HCT116 (cell line): Measurements from ENCODE around the gene HOXD13. TPM values are rescaled to one million over a fixed set of nuclear protein-coding genes. Genes with fewer than 3 reads are reported as not detected.

Experiments
- ATAC-seq: fragments of 200-7000 bp; cut with Tn5 transposase; 2 replicates; pipeline ENCODE4 v1.9.1; 2020; ENCODE audit warnings: mild to moderate bottlenecking, moderate library complexity
- BruUV-seq: library from RNA; stranded (reverse); fragments of 400-500 nt; replicated peaks from 2 replicates; lab custom pipeline; 2021; lab: Mats Ljungman, UMichigan
- CTCF ChIA-PET: fragments of 300-600 bp; sonication (Branson Sonifier 250); formaldehyde crosslinking; loops from one replicate; lab custom pipeline; 2021; ENCODE audit warnings: antibody characterized with exemption; lab: Charles Lee
- POLR2A ChIA-PET: fragments of 300-600, 350-600 bp; sonication (Branson Sonifier 250); formaldehyde crosslinking; loops from one replicate; lab custom pipeline; 2021; ENCODE audit warnings: antibody characterized with exemption; lab: Charles Lee
- RAD21 ChIA-PET, 2 experiments: fragments of 300-600 bp; sonication (Branson Sonifier 250); formaldehyde crosslinking; loops; one replicate each; lab custom pipeline; 2023; ENCODE audit warnings: low total read pairs in 2 of 2; ENCODE audit not compliant: uncharacterized antibody in 2 of 2, unreplicated experiment in 2 of 2, low non-redundant PET in 1 of 2; lab: Charles Lee
- DNase-seq: peaks from one replicate; pipeline ENCODE4 v3.0.0-alpha.2; 2010; ENCODE audit warnings: low read depth, low spot score
- H2AFZ ChIP-seq: fragments of 200-600 bp; shearing (Covaris generic), sonication (generic); 2 replicates; pipeline ENCODE4 v1.6.1; 2017; ENCODE audit warnings: low read depth, mixed run types, mixed read lengths, antibody characterized with exemption, low read length; ENCODE audit not compliant: poor library complexity, severe bottlenecking
- H3K27ac ChIP-seq: 2 replicates; pipeline ENCODE4 v1.5.1; 2012; ENCODE audit warnings: low read depth, low read length
- H3K27me3 ChIP-seq: fragments of 200-600 bp; sonication (generic); 2 replicates; pipeline ENCODE4 v1.6.1; 2016; ENCODE audit warnings: mixed run types, low read length, mixed read lengths; ENCODE audit not compliant: insufficient read depth
- H3K36me3 ChIP-seq, 2 experiments: fragments of 200-500 bp in 1 of 2; fragments of 200-600 bp in 1 of 2; sonication (Bioruptor generic) in 1 of 2; sonication (generic) in 1 of 2; 2 replicates each; pipeline versions ENCODE4 v1.5.1 to v1.6.1; 2014 to 2016; ENCODE audit warnings: low read length in 2 of 2, inconsistent platforms in 1 of 2, mixed read lengths in 1 of 2, mixed run types in 1 of 2; ENCODE audit not compliant: insufficient read depth in 2 of 2, control insufficient read depth in 1 of 2
- H3K4me1 ChIP-seq, 2 experiments: fragments of 200-600 bp in 1 of 2; sonication (generic) in 1 of 2; 2 replicates each; pipeline versions ENCODE4 v1.5.1 to v1.6.1; 2012 to 2017; ENCODE audit warnings: low read length in 2 of 2, inconsistent platforms in 1 of 2, mild to moderate bottlenecking in 1 of 2, mixed read lengths in 1 of 2, mixed run types in 1 of 2, moderate library complexity in 1 of 2; ENCODE audit not compliant: insufficient read depth in 2 of 2, control insufficient read depth in 1 of 2
- H3K4me2 ChIP-seq: fragments of 200-600 bp; sonication (generic); 2 replicates; pipeline ENCODE4 v1.6.1; 2017; ENCODE audit warnings: mixed run types, low read length, mixed read lengths
- H3K4me3 ChIP-seq, 2 experiments: fragments of 200-600 bp in 1 of 2; sonication (generic) in 1 of 2; replicated peaks in 1 of 2; 2 replicates each; pipeline ENCODE4 v1.5.1; 2011 to 2016; ENCODE audit warnings: low read length in 2 of 2, control low read depth in 1 of 2, low read depth in 1 of 2, mild to moderate bottlenecking in 1 of 2, mixed read lengths in 1 of 2, mixed run types in 1 of 2
- H3K79me2 ChIP-seq: fragments of 200-600 bp; sonication (generic); 2 replicates; pipeline ENCODE4 v1.6.1; 2017; ENCODE audit warnings: mild to moderate bottlenecking, mixed run types, low read length, moderate library complexity, mixed read lengths; ENCODE audit not compliant: insufficient read depth
- H3K9ac ChIP-seq: fragments of 200-600 bp; sonication (generic); 2 replicates; pipeline ENCODE4 v1.6.1; 2016; ENCODE audit warnings: low read length, mixed read lengths
- H3K9me2 ChIP-seq: fragments of 200-600 bp; sonication (generic), shearing (Covaris generic); 2 replicates; pipeline ENCODE4 v1.6.1; 2017; ENCODE audit warnings: mixed run types, mild to moderate bottlenecking, moderate library complexity; ENCODE audit not compliant: insufficient read depth
- H3K9me3 ChIP-seq, 2 experiments: fragments of 200-500 bp in 1 of 2; fragments of 200-600 bp in 1 of 2; sonication (Bioruptor generic) in 1 of 2; sonication (generic) in 1 of 2; 2 replicates each; pipeline ENCODE4 v1.6.1; 2014 to 2017; ENCODE audit warnings: low read length in 2 of 2, mixed read lengths in 2 of 2, inconsistent platforms in 1 of 2, low read depth in 1 of 2, mild to moderate bottlenecking in 1 of 2, mixed run types in 1 of 2, moderate library complexity in 1 of 2; ENCODE audit not compliant: control insufficient read depth in 1 of 2, insufficient read depth in 1 of 2
- H4K20me1 ChIP-seq: fragments of 200-600 bp; sonication (generic), shearing (Covaris generic); 2 replicates; pipeline ENCODE4 v1.6.1; 2017; ENCODE audit warnings: mixed run types, mild to moderate bottlenecking, moderate library complexity; ENCODE audit not compliant: insufficient read depth
- ELF1 ChIP-seq: IDR thresholded peaks from 2 replicates; pipeline ENCODE4 v1.6.1; 2012; ENCODE audit warnings: low read depth, borderline replicate concordance
- FOSL1 ChIP-seq: IDR thresholded peaks from 2 replicates; pipeline ENCODE4 v1.6.1; 2012; ENCODE audit warnings: low read depth
- POLR2A ChIP-seq: IDR thresholded peaks from 2 replicates; pipeline ENCODE4 v1.7.0; 2011; ENCODE audit warnings: borderline replicate concordance; ENCODE audit not compliant: insufficient read depth, insufficient read length; ENCODE audit errors: extremely low read depth
- POLR2AphosphoS5 ChIP-seq: IDR thresholded peaks from 2 replicates; pipeline ENCODE4 v1.6.1; 2011; ENCODE audit warnings: mild to moderate bottlenecking, low read depth, low read length, moderate library complexity
- RAD21 ChIP-seq: IDR thresholded peaks from 2 replicates; pipeline ENCODE4 v1.6.1; 2012; ENCODE audit warnings: low read depth, mild to moderate bottlenecking
- SP1 ChIP-seq: IDR thresholded peaks from 2 replicates; pipeline ENCODE4 v1.6.1; 2012; ENCODE audit warnings: low read depth
- SRF ChIP-seq: IDR thresholded peaks from 2 replicates; pipeline ENCODE4 v1.6.1; 2012; ENCODE audit warnings: low read depth
- ZBTB33 ChIP-seq: IDR thresholded peaks from 2 replicates; pipeline ENCODE4 v1.6.1; 2011; ENCODE audit warnings: mild to moderate bottlenecking, low read length, moderate library complexity; ENCODE audit not compliant: insufficient replicate concordance; ENCODE audit errors: extremely low read depth
- intact Hi-C: fragments of 100-400 bp; cut with micrococcal nuclease; formaldehyde crosslinking; loops from 2 replicates; pipeline ENCODE4 v1.10.0; 2022
- total RNA-seq: library from RNA; stranded (reverse); gene quantifications from one replicate; pipeline ENCODE4 v1.2.1, GENCODE V29; 2021; ENCODE audit not compliant: unreplicated experiment
- TF ChIP-seq, protein P1 (sequence below): IDR thresholded peaks from 2 replicates; pipeline ENCODE4 v1.6.1; 2012
- TF ChIP-seq, protein P2 (sequence below): IDR thresholded peaks from 2 replicates; pipeline ENCODE4 v1.6.1; 2012

HOXD13 gene
- total RNA-seq, 1 experiment from 2014 or later, result not detected

- H3K9me3 ChIP-seq, result no peaks in the 10 kb centered on the region
- ChIA-PET CTCF (no interaction called here), RAD21 (no interaction called here), POLR2A (no interaction called here)
- intact Hi-C loops, result loop anchor here (5.0 kb wide), 1 partner anchor 1328 kb away; no protein-coding TSS in a partner anchor
- H3K4me1 ChIP-seq, result peaks cover 5 to 18% of the 10 kb centered on the region in 2 experiments; a peak in 3 of 4 replicates
- no peak within 1 kb of the TSS for H2AFZ ChIP-seq
- H3K27me3 ChIP-seq, result no peaks in the 10 kb centered on the region
- no peak for ATAC-seq
- H3K27ac ChIP-seq, result no peak within 1 kb of the TSS
- H3K36me3 ChIP-seq, result no peaks in the 10 kb centered on the region
- H4K20me1 ChIP-seq, result no peaks in the 10 kb centered on the region
- H3K9me2 ChIP-seq, result no peaks in the 10 kb centered on the region
- no peak within 1 kb of the TSS for H3K9ac ChIP-seq
- DNase-seq, result no peak
- H3K79me2 ChIP-seq, result no peaks in the 10 kb centered on the region
- no peak within 1 kb of the TSS for H3K4me2 ChIP-seq
- TF ChIP-seq FOSL1, result no peak
- no peak for TF ChIP-seq RAD21
- TF ChIP-seq POLR2AphosphoS5, result no peak
- TF ChIP-seq, protein P1, sequence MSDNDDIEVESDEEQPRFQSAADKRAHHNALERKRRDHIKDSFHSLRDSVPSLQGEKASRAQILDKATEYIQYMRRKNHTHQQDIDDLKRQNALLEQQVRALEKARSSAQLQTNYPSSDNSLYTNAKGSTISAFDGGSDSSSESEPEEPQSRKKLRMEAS, result no peak
- TF ChIP-seq, protein P2, sequence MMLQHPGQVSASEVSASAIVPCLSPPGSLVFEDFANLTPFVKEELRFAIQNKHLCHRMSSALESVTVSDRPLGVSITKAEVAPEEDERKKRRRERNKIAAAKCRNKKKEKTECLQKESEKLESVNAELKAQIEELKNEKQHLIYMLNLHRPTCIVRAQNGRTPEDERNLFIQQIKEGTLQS, result no peak
- no peak for TF ChIP-seq SRF
- no peak for TF ChIP-seq SP1
- no peak for TF ChIP-seq ZBTB33
- TF ChIP-seq POLR2A, result no peak
- no peak for TF ChIP-seq ELF1
- TF ChIP-seq, all 23 proteins: peak for 0
- no TSS peak for BruUV-seq
- H3K4me3 ChIP-seq, result no peak within 1 kb of the TSS
These were observed 7.4 kb downstream of the HOXD13 start, which contains the start of gene HOXD12 for GRCh38 chr2:176099728-176100546. Gene HOXD12 (plus strand): TSS chr2:176099795. CDS start chr2:176099802, 7 bp downstream.
